IPS-NIHi11 (cell line): ENCODE results near the gene NQO1.
A peak's percentile ranks its signal among the peaks of the same experiment; 100 is the strongest.
"Not testable (repeated sequence)": the region's sequence is repeated elsewhere in the genome, so short reads cannot be mapped to it uniquely, and the experiment has no call there.

Experiments
- DNase-seq: peaks from one replicate; pipeline ENCODE4 v3.0.0; 2012; ENCODE audit warnings: mixed read lengths, low spot score

NQO1 gene

DNA sequence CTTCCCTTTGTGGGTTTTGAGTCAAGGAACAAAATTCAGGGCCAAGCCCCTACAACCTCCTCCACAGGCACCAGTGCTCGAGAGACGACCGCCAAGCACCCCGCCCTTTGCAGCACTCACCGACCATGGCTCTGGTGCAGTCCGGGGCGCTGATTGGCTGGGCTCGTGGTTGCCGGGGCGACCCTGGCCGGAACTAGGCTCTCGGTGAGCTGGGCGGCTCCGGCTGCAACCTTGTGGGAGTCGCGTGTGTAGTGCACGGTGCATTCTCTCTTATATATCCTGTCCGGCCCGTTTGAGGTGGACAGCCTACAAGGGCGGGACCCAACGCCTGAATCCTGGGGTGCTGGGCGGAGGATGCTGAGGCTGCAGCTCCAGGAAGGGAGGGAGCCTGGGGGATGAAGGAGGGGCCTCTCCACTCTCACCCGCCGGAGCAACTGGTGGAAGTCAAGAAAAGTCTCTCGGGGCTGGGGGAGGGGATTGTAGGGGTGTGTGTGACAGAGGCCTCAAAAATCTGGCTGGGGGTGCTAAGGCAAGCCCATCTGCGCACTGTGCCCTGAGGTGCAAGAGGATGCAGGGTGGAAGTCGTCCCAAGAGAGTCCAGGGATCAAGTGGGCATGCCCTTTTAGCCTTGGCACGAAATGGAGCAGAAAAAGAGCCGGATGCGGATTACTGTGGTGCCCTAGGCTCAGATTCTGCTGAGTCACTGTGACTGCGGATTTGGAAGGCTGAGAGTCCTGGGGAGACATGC is at the start of gene NQO1:
TSS of gene NQO1 (minus strand) at position 248 of the 748 bp plus-strand sequence. CDS start at position 127, 121 bp downstream.
- DNase-seq = peak; percentile 95

DNA sequence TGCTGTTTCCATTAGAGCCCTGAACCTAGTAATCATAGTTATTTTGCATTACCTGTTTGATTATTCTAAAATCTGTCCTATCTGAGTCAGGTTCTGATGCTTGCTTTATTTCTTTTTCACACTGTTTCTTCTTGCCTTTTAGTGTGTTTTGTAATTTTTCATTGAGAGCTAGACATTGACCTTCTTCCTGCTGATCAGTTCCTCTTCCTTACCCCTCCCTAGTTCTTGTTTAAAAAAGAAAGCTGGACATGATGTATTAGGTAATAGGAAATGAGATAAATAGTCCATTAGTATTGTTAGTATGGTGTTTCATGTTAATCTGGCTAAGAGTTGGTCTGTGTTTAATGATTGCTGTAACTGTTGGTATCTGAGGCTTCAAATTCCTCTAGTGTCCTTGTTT is 49.2 kb upstream of the NQO1 start:
- DNase-seq = no peak

DNA sequence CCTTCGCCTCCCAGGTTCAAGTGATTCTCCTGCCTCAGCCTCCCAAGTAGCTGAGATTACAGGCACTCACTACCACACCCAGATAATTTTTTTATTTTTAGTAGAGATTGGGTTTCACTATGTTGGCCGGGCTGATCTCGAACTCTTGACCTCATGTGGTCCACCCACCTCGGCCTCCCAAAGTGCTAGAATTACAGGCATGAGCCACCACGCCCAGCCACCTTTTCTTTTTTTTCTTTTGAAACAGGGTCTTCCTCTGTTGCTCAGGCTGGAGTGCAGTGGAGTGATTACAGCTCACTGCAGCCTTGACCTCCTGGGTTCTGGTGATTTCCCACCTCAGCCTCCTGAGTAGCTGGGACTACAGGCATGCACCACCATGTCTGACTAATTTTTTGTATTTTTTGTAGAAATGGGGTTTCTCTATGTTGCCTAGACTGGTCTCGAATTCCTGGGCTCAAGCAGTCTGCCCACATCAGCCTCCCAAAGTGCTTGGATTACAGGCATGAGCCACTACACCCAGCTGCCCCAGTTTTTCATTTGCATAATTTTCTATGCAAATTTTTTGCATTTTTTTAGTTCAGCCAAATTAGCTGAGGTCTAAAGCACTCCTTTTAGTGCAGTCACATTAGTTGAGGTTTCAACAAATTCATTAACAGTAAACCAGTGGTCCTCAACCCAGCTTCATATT is 47.0 kb upstream of the NQO1 start:
- DNase-seq = no peak

DNA sequence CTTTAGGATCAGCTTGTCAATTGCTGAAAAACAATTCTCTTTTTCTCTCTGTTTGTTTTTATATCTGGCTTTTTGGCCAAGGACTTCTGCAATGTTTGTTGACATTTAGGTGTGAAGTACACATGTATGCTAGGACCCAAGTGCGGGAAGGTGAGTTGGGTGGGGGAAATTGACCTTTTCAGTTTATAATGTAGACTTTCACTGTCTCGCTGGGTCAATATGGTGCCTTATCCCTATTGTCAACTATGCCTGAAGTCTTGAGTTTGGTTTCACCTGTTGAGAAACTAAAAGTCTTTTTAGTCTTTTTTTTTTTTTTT is 45.2 kb upstream of the NQO1 start:
- DNase-seq = no peak

DNA sequence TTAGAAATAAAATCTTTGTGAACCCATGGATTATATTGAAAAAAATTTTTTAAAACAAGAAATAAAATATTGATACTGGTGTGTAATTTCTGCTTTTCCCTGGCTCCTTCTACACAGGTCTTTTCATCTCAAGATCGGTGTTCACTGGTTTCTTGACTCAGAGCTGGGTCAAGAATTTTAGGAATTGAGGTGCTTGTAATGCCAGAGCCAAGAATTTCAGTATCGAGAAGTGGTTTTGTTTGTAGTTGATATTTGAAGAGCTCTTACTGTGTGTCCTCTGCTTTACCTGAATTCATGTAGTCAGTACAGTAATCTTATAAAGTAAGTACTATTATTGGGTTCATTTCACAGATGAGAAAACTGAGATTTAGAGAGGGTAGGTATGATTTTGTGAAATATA is 43.0 kb upstream of the NQO1 start:
- no peak for DNase-seq

DNA sequence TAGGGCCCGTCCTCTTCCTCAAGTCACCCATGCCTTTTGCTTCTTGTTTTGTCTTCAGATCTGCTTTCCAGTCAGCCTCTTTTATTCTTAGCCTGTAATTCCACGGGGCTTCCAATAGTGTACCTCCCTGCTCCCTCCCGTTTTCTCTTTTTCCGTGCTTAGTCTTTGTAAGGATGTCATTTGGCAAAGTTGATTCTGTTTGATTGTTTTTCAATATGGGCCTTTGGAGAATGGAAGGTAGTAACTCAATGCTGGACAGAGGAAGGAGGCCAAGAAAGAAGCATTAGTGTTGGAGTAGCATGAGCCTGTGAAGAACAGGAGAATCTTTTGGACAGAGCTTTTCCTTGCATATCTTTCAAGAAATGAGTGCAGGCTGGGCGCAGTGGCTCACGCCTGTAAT is 42.3 kb upstream of the NQO1 start:
- DNase-seq = no peak

DNA sequence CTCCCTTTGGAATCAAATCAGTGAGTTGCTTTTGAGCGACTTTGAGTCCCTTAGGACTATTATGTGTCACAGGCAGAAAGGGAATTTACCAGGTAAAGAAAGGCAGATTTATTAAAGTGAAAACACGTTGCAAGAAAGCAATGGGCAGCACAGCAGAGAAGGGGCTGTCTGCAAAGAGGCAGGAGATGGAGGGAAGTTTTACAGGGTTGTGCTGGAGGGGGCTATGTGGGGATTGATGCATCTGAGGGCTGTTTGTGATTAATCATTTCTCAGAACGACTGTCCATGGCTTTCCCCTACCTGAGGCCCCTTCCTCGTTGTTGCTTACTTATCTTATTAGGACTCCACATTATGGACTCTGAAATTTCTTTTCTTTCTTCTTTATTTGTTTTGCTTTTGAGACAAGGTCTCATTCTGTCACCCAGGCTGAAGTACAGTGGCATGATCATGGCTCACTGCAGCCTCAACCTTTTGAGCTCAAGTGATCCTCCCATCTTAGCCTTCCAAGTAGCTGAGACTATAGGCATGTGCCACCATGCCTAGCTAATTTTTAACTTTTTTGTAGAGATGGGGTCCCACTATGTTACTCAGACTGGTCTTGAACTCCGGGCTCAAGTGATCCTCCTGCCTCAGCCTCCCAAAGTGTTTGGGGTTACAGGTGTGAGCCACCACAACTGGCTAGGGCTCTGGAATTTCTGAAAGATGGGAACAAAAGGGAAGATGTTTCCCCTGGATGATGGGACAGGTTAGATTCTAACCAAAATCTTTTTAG is 41.3 kb upstream of the NQO1 start:
- DNase-seq = no peak

DNA sequence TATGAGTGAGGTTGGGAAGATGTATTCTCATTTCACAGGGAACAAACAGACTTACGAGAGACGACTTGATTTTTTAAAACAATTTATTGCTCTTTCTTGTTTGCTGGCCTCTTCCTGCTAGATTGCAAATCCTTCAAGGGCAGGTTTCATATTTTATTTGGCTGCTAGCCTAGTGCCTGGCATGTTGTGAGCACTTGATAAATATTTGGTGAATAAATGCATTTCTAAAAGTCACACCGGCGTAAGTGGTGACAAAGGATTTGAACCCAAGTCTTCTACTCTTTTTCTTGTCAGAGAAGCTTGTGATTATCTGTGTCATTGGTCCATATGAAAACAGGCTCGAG is 37.2 kb upstream of the NQO1 start:
- DNase-seq = no peak

DNA sequence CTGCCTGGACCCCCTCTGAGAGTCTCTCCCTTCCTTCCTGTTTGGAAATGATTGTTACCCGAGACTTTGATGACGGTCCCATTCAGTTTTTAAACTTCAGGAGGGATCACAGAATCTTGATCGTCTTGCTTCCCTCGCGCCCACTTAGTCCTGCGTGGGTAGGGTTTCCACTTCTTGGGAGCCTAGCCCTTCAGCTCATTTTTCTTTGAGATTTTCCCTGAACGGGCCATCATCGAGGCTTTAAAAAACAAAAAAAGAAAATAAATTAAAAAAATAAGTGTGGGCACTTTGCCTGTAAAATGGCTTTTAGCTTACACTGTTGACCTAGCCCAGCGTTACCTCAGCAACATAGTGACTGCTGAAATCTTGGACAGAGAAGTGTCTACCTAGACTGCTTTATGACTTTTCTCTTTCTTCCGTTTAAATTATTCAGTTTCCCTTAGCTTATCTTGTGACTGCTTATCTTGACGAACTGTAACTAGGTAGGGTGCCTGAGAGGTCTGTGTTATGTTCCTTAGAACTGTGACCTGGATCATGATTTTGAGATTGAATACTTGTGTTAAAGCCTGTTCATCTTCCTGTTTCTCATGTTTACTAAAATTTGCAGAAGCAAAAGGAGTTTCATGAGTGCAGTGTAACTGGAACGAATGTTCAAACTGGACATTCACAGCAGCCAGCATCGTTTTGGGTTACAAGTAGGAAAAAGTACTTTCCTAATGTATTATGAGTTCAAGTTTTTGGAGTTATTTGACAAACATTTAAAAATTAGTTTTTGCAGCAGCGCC is 36.6 kb upstream of the NQO1 start:
- DNase-seq = no peak

DNA sequence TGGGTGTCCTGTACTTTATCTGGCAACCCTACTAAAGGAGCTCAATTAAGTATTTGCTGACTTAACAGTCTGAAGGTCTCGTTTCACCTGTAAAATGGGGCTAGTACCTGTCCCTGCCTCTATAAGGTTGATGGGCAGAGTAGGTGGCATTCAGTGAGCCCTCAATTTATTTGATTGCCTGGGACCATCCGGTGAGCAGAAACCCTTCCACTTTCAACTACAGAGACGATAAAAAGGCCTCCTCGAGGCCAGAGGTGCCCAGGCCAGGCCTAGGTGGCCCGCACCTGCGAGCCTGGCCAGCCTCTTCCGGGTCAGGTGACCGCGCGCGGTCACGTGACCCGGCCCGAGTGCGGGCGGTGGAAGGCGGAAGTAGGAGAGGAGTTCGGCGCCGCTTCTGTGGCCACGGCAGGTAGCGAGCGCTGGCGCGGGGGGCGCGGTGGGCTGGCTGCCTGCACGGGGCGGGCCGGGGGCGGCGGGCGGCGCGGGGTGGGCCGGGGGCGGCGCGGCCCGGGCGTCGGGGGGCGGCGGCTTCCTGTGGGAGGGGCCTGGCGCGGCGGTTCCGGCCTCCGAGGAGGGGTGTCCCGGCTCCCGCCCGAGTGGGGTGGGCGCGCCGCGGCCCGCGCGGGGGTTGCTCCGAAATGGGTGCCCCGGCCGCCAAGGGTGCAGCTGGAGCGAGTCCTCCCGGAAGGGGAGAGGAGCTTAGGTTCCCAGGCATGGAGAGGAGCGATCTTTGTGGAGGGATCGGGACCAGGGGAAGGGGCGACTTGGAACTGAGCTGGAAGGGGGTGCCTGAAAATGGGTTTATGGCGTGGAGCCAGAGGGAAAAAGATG is 35.8 kb upstream of the NQO1 start, which contains the start of gene WWP2:
TSS of gene WWP2 (plus strand) at position 350 of the 831 bp plus-strand sequence. CDS start 24,679 bp downstream, outside the sequence.
- DNase-seq = peak; percentile 93

DNA sequence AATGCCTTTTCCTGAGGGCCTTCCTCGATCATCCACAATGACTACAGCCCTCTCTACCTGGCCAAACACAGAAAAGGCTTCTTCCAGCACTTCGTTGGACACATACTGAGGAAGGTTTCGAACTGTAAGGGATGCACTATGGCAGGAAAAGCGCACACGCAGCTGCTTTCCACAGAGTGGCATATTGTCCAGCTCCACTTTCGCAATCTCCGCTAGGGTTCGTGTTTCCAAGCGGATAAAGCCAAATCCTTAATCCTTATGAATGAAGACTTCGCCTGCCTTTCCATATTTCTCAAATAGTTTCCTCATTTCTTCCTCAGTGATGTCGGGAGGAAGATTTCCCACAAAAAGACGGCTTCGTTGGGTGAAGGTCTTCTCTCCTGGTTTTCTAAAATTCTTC is 31.0 kb upstream of the NQO1 start:
- DNase-seq = not testable (repeated sequence)

DNA sequence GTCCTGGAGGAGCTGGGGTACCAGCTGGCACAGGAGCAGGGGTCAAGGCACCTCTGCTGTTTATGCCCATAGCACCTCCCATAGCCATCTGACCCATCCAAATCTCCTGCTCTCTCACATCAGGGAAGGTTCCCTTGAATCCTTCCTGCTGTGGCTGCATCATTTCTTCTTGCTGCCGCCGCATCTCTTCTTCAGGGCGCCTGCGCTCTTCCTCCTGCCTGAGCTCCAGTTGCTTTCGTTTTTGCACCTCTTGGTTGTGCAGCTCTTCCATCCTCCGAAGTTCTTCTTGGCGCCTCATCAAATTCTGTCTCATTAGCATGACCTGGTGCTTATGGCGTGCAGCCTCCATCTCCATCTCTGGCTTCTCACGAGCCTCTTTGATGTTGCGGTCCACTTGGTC is 30.3 kb upstream of the NQO1 start:
- no peak for DNase-seq

DNA sequence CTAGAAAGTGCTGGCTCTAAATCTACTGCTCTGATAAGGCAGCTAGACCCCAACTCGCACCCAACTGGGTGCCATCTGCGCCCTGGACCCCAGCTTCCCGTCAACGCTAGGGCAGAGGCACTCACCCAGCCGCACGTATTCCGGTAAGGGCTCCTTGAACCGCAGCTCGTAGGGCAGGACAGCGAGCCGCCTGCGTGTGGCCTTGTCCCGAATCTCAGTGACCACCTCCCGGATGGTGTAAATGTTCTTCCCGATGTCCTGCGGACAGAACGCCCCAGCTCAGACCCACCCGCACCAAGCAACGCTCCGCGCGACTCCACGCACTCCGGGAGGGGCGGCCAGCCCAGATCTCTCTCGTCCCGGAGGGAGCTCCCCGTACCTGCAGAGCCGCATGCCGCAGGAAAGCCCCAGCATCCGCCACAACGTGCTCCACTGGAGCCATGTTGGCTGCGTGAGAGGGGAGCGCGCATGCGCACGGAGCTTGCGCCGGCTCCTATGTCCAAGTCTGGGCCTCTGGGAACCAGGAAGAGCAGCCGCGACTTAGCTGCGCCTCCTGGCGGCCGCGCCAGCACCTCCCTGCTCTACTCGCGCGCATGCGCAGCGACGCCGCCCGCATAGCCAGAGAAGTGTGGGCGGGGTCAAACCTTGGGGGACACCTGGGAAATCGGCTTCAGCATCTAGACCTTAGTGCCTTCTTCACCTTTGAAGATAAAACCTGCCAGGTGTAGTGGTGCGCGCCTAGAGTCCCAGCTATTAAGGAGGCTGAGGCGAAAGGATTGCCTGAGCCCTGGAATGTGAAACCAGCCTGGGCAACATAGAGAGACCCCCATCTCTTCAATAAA is 28.3 kb upstream of the NQO1 start, which contains the start of gene NOB1:
TSS of gene NOB1 (minus strand) at position 458 of the 842 bp plus-strand sequence. CDS start at position 442, 16 bp downstream.
- peak; percentile 95 for DNase-seq

DNA sequence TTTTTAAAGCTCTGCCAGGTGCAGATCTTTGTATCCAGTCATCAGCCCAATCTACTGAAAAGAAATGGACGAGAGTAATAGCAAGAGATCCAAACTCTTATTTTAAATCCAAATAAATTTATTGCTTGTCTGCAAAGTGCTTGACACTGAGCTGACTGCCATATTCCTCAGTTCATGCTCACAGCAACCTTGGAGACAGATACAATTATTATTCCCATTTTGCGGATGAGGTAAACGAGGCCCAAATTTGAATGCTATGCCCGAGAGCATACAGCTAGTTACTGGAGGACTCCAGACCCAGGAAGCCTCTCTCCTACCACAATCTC is 27.7 kb upstream of the NQO1 start:
- DNase-seq = no peak

DNA sequence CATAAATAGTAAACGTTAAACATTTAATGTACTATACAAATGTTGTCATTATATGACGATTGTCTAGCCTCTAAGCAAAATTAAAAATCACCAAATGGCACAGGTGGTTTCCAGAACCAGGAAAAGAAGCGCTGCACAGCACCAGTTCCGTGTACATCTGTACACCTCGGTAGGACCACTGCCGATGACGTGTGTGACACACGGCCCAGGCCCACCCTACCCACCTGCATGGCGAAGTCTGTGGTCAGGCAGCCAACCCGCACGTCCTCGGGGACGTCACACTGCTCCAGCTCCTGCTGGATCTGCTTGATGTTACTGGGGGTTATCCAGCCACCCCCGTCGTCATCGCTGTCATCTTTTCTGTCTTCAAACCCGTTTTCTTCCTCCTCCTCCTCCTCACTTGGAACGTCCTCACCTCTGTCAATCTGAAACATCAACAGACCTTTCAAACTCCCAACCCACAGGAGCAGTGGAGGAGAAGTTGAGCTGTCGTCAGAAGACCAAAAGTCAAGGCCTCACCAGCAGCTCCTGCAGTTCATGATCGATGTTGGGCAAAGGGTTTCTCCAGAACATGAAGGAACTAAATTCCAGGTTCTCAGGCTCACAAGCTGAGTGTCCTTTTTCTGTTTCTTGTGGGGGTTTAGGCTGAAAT is 22.5 kb upstream of the NQO1 start:
- no peak for DNase-seq

DNA sequence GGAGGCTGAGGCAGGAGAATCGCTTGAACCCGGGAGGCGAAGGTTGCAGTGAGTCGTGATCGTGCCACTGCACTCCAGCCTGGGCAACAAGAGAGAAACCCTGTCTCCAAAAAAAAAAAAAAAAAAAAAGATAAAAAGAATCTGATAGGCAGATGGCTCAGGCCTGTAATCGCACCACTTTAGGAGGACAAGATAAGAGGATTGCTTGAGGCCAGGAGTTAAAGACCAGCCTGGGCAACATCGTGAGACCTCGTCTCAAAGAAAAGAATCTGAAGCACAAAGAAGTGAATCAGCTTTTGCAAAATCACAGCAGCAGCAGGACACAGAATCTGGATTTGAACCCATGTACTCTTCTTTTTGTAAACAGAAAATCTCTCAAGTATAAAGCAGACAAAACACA is 20.8 kb upstream of the NQO1 start:
- no peak for DNase-seq

DNA sequence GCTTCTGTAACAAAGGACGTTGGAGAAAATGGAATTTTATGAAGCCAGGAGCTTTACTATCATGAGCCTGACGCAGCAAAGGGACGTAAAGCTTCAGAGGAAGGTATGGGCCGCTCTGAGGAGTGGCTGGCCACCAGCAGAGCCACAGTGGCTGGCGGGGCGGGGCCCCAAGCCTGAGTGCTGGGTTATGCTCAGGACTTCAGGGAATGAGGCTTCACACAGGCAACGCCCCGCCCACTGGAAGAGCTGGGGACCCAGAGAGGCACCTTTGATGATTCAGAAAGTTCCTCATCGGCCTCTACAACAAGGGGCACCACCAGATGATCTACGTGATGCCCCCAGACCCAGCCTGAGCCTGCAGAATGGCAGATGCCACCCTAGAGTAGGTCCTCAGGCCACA is 19.6 kb upstream of the NQO1 start:
- no peak for DNase-seq

DNA sequence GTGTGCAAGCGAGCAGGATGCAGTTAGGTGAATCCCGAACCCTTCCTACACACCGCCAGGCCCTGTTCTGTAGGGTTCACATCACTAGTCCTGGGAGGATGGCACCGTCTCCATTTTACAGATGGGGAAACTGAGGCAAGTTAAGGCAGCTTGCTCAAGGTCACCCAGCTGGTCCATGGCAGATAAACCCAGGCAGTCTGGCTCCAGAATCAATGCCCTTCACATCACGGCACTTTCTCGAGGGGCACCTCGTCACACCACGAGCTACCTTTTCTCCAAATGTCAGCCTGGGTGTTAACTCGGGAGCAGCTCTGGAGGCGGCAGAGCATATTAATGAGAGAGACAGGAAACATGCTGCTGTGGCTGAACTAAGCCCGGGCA is 18.9 kb upstream of the NQO1 start:
- DNase-seq = no peak

DNA sequence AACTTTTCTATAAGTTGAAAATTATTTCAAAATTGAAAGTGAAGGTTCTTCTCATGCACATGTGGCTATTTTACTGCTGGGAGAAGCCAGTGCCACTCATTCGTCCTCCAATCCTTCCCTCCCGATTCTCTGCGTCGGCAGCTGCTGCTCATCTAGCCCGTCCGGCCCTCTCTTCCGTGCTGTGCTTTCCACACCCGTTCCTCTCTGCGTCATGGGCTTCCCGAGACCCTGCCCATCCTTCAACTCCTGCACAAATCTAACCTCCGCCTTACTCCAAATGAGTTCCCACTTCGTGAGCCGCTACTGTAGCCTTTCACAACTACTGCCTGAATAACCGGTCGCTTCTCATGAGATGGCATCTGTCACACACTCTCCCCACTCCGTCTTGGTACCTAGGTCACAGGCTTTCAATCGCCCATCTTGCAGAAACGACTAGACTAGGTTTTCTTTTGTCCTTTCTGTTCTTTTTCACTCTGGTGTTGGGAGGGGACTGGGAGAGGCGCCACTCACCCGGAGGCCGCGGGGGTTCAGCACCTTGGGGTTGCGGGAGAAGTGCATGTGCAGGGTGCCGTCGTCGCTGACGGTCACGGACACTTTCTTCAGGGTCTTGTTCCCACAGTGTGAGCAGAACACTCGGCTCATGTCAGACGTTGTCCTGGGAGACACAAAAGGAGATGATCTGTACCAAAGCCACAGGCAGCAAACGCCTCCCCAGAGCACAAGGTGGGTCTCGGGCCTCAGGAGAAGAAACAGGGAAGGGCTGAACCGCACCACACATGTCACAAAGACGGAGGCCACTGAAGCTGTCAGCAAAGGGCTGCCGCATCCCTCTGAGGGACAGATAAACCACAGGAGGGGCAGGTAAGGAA is 18.2 kb upstream of the NQO1 start:
- DNase-seq = no peak
